K562 (cell line): ENCODE results near the gene PTGIR. TPM values are rescaled to one million over a fixed set of nuclear protein-coding genes. Genes with fewer than 3 reads are reported as not detected.

Experiments
- CGGBP1 ChIP-seq: fragments of 250-450 bp; sonication (Bioruptor Pico); IDR thresholded peaks from 2 replicates; pipeline ENCODE4 v1.9.0; 2021; ENCODE audit warnings: mild to moderate bottlenecking
- DDX20 ChIP-seq: fragments of 450-650 bp; IDR thresholded peaks from 2 replicates; pipeline ENCODE4 v1.6.1; 2016; ENCODE audit warnings: missing genetic modification characterization, low read depth, mild to moderate bottlenecking, missing compliant biosample characterization, moderate library complexity
- ELF1 ChIP-seq: fragments of 200-800 bp; sonication (Bioruptor generic); IDR thresholded peaks from 2 replicates; pipeline ENCODE4 v1.6.1; 2016; ENCODE audit warnings: missing genetic modification characterization, missing compliant biosample characterization
- ETS2 ChIP-seq: IDR thresholded peaks from 2 replicates; pipeline ENCODE4 v1.6.1; 2016; ENCODE audit warnings: borderline replicate concordance, missing genetic modification characterization, mild to moderate bottlenecking, moderate library complexity, missing compliant biosample characterization; ENCODE audit not compliant: poor library complexity, severe bottlenecking
- FOXK1 ChIP-seq: sonication (generic); formaldehyde crosslinking; IDR thresholded peaks from 2 replicates; pipeline ENCODE4 v1.8.0; 2022; ENCODE audit warnings: missing genetic modification reagents, mild to moderate bottlenecking, borderline replicate concordance
- HCFC1 ChIP-seq: IDR thresholded peaks from 2 replicates; pipeline ENCODE4 v1.6.1; 2012; ENCODE audit warnings: low read depth, low read length, improper control_type of control experiment
- MEIS2 ChIP-seq: fragments of 450-650 bp; IDR thresholded peaks from 2 replicates; pipeline ENCODE4 v1.6.1; 2014; ENCODE audit warnings: mild to moderate bottlenecking; ENCODE audit not compliant: partially characterized antibody
- PKNOX1 ChIP-seq: fragments of 450-650 bp; IDR thresholded peaks from 2 replicates; pipeline ENCODE4 v1.6.1; 2016
- PPARD ChIP-seq: fragments of 250-450 bp; sonication (Bioruptor Pico); IDR thresholded peaks from 2 replicates; pipeline ENCODE4 v1.8.0; 2022; ENCODE audit warnings: inconsistent platforms, mild to moderate bottlenecking, moderate library complexity
- PURB ChIP-seq: sonication (generic); formaldehyde crosslinking; IDR thresholded peaks from 2 replicates; pipeline ENCODE4 v1.9.0; 2021; ENCODE audit warnings: low read depth, mild to moderate bottlenecking, missing genetic modification reagents
- RAD51 ChIP-seq: fragments of 450-650 bp; IDR thresholded peaks from 2 replicates; pipeline ENCODE4 v1.7.1; 2016; ENCODE audit warnings: low read depth, mild to moderate bottlenecking, borderline replicate concordance
- RBM14 ChIP-seq: fragments of 200-400 bp; formaldehyde crosslinking; IDR thresholded peaks from 2 replicates; pipeline ENCODE4 v1.6.1; 2018; ENCODE audit warnings: low read depth, mild to moderate bottlenecking, low read length, moderate library complexity, borderline replicate concordance; ENCODE audit not compliant: insufficient read depth
- SIRT6 ChIP-seq: IDR thresholded peaks from one replicate; pipeline ENCODE4 v1.6.1; 2012; ENCODE audit warnings: low read depth, mild to moderate bottlenecking, control low read depth, inconsistent platforms, low read length, moderate library complexity
- TEAD1 ChIP-seq, 2 experiments: fragments of 450-650 bp in 1 of 2; sonication (generic) in 1 of 2; formaldehyde crosslinking; IDR thresholded peaks; 2 replicates each; pipeline versions ENCODE4 v1.4.0 to v1.8.0; 2020 to 2022; ENCODE audit warnings: mild to moderate bottlenecking in 2 of 2, missing genetic modification reagents in 1 of 2
- ZKSCAN3 ChIP-seq: fragments of 250-450 bp; sonication (Bioruptor Pico); IDR thresholded peaks from 2 replicates; pipeline ENCODE4 v1.4.0; 2020
- ZNF140 ChIP-seq: fragments of 250-450 bp; sonication (Bioruptor Pico); IDR thresholded peaks from 2 replicates; pipeline ENCODE4 v1.8.0; 2021; ENCODE audit warnings: moderate library complexity, mild to moderate bottlenecking, inconsistent platforms
- polyA plus RNA-seq, 8 experiments: library from polyadenylated mRNA; depleted of rRNA in 4 of 8; stranded (reverse) in 5 of 8; unstranded in 3 of 8; fragments of >200 nt; fragmentation: Nextera tagmentation in 2 of 8; fragmentation: Illumina TruSeq in 1 of 8; extraction: Ambion mirVana in 2 of 8; extraction: Trizol in 1 of 8; gene quantifications; 2 replicates each; pipeline versions ENCODE4 v1.2.1 to v1.2.3, GENCODE V29; 2011 to 2014; ENCODE audit warnings: inconsistent platforms in 1 of 8, missing spikeins in 1 of 8
- total RNA-seq, 7 experiments: library from RNA; depleted of rRNA in 6 of 7; stranded (reverse); fragments of >200 nt in 6 of 7; fragmentation: Illumina TruSeq in 2 of 7; extraction: Trizol in 2 of 7; gene quantifications; 2 replicates each; pipeline versions ENCODE4 v1.2.1 to v1.2.3, GENCODE V29; 2011 to 2021; ENCODE audit warnings: low replicate concordance in 1 of 7
- TF ChIP-seq, protein P1 (sequence below): fragments of 450-650 bp; IDR thresholded peaks from 2 replicates; pipeline ENCODE4 v1.6.1; 2016; ENCODE audit warnings: missing biosample characterization, missing genetic modification characterization
- TF ChIP-seq, protein P2 (sequence below): fragments of 250-450 bp; sonication (Bioruptor Pico); IDR thresholded peaks from 2 replicates; pipeline ENCODE4 v1.4.0; 2020; ENCODE audit warnings: mild to moderate bottlenecking, moderate library complexity
- TF ChIP-seq, protein P3 (sequence below): fragments of 450-650 bp; IDR thresholded peaks from 2 replicates; pipeline ENCODE4 v1.6.1; 2017; ENCODE audit warnings: mild to moderate bottlenecking, moderate library complexity
- TF ChIP-seq, protein P4 (sequence below): sonication (generic); formaldehyde crosslinking; IDR thresholded peaks from 2 replicates; pipeline ENCODE4 v1.8.0; 2022; ENCODE audit warnings: missing genetic modification reagents, mild to moderate bottlenecking, borderline replicate concordance

The PTGIR gene
- total and polyA plus RNA-seq, 9 of the 15 experiments (the other 6 are each of a cell fraction or from before 2014, with no cell fraction given) = 0.11 to 3.4 (median 1.1) TPM; not detected in 1

DNA sequence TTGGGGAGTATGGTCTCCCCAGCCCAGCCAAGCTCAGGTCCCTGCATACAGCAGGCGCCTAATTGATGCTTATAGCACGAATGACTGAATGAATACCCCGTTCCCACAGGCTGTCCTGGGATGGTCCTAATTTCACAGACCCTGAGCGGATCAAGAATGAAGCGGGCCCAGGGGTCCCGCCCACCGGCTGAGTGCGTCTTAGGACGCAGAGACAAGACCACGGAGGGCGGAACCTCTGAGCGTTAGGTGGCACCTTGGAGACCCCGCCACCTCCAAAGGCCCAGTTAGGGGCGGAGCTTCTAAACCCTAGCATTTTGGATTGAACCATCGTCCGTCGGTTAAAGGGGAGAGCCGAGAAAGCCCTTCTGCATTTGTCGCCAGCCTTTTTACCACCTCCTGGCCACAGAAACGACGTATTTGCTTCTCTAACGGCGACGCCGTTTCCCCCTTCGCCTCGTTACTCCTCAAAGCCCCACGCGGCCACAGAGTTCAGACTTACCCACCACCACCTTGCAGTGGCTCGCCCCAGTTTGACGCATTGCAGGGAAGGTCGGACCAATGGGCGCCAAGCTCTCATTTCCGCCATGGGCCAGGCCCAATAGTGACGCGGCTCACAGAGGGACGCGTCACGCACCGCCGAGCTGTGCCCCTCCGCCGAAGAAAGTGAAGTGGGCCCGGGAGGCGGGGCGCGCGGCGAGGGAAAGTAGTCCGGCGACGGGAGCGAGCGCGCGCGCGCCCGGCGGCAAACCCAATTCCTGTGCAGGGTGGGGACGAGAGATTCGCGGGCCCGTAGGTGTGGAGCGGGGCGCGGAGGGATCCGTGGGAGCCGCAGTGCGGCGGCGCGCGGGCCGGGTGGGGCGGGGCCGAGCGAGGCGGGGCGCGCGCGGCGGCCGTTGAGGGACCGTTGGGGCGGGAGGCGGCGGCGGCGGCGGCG lies 24.2 kb downstream of the PTGIR start (continued):
- TF ChIP-seq ETS2 (tag) = no peak
- TF ChIP-seq PURB (CRISPR knock-in tag) = no peak
- TF ChIP-seq FOXK1 = no peak
- TF ChIP-seq, protein P1, sequence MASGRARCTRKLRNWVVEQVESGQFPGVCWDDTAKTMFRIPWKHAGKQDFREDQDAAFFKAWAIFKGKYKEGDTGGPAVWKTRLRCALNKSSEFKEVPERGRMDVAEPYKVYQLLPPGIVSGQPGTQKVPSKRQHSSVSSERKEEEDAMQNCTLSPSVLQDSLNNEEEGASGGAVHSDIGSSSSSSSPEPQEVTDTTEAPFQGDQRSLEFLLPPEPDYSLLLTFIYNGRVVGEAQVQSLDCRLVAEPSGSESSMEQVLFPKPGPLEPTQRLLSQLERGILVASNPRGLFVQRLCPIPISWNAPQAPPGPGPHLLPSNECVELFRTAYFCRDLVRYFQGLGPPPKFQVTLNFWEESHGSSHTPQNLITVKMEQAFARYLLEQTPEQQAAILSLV (tag) = no peak
- 0 out of 2 replicates have a peak, but pooled peaks have one; percentile 33 for TF ChIP-seq RBM14
- TF ChIP-seq, protein P2, sequence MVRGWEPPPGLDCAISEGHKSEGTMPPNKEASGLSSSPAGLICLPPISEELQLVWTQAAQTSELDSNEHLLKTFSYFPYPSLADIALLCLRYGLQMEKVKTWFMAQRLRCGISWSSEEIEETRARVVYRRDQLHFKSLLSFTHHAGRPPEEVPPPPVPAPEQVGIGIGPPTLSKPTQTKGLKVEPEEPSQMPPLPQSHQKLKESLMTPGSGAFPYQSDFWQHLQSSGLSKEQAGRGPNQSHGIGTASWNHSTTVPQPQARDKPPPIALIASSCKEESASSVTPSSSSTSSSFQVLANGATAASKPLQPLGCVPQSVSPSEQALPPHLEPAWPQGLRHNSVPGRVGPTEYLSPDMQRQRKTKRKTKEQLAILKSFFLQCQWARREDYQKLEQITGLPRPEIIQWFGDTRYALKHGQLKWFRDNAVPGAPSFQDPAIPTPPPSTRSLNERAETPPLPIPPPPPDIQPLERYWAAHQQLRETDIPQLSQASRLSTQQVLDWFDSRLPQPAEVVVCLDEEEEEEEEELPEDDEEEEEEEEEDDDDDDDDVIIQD (CRISPR knock-in tag) = peak; percentile 94; the same call in 1 of the 2 replicates
- TF ChIP-seq TEAD1 (CRISPR knock-in tag; IDR thresholded peaks at IDR 0.05) = peak; percentile 82 to 88
- TF ChIP-seq ZKSCAN3 (CRISPR knock-in tag) = no peak
- no peak; the same call in 1 of the 2 replicates for TF ChIP-seq RAD51
- TF ChIP-seq ELF1 (tag) = peak; percentile 88
- TF ChIP-seq, protein P3, sequence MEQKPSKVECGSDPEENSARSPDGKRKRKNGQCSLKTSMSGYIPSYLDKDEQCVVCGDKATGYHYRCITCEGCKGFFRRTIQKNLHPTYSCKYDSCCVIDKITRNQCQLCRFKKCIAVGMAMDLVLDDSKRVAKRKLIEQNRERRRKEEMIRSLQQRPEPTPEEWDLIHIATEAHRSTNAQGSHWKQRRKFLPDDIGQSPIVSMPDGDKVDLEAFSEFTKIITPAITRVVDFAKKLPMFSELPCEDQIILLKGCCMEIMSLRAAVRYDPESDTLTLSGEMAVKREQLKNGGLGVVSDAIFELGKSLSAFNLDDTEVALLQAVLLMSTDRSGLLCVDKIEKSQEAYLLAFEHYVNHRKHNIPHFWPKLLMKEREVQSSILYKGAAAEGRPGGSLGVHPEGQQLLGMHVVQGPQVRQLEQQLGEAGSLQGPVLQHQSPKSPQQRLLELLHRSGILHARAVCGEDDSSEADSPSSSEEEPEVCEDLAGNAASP = no peak
- TF ChIP-seq MEIS2 = no peak
- TF ChIP-seq SIRT6 = no peak
- peak; percentile 70; the same call in 1 of the 2 replicates for TF ChIP-seq ZNF140 (CRISPR knock-in tag)
- TF ChIP-seq CGGBP1 = peak; percentile 84; the same call in 1 of the 2 replicates
- TF ChIP-seq PPARD (CRISPR knock-in tag) = no peak
- peak; percentile 43; the same call in 1 of the 2 replicates for TF ChIP-seq PKNOX1
- TF ChIP-seq HCFC1 = peak; percentile 29
- no peak for TF ChIP-seq DDX20 (tag)
- TF ChIP-seq, protein P4, sequence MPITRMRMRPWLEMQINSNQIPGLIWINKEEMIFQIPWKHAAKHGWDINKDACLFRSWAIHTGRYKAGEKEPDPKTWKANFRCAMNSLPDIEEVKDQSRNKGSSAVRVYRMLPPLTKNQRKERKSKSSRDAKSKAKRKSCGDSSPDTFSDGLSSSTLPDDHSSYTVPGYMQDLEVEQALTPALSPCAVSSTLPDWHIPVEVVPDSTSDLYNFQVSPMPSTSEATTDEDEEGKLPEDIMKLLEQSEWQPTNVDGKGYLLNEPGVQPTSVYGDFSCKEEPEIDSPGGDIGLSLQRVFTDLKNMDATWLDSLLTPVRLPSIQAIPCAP (CRISPR knock-in tag) = no peak
